ENCODE data around the gene HTRA3.

GRCh38 chr4:8286719-8287342 is 17.3 kb downstream of the HTRA3 start:
- TF ChIP-seq CTCF (IDR thresholded peaks at IDR 0.05) = no peak
- no peak for TF ChIP-seq POLR2A (IDR thresholded peaks at IDR 0.05)

All from lower leg skin (tissue), 3 donors.